GM12891 (cell line): ENCODE results near the gene BCAT1.

Source experiments
- PAX5 ChIP-seq: IDR thresholded peaks from 2 replicates; pipeline ENCODE4 v1.6.1; 2011; ENCODE audit warnings: low read length, moderate library complexity, mild to moderate bottlenecking; ENCODE audit not compliant: insufficient read depth, severe bottlenecking
- POLR2A ChIP-seq: IDR thresholded peaks from 2 replicates; pipeline ENCODE4 v1.6.1; 2011; ENCODE audit warnings: low read depth, low read length, control low read depth
- POLR2AphosphoS5 ChIP-seq: IDR thresholded peaks from 2 replicates; pipeline ENCODE4 v1.6.1; 2011; ENCODE audit warnings: low read depth, low read length, control low read depth
- POU2F2 ChIP-seq: IDR thresholded peaks from 2 replicates; pipeline ENCODE4 v1.6.1; 2011; ENCODE audit warnings: low read depth, mild to moderate bottlenecking, control low read depth, low read length, moderate library complexity
- SPI1 ChIP-seq: IDR thresholded peaks from 2 replicates; pipeline ENCODE4 v1.6.1; 2011; ENCODE audit warnings: low read depth, low read length, control low read depth
- TAF1 ChIP-seq: IDR thresholded peaks from 2 replicates; pipeline ENCODE4 v1.6.1; 2011; ENCODE audit warnings: low read depth, low read length, control low read depth

GRCh38 chr12:24970177-24970576 lies 21.3 kb upstream of the BCAT1 start:
- TF ChIP-seq POLR2AphosphoS5 (no peak), POLR2A (no peak), TAF1 (no peak), SPI1 (no peak), PAX5 (no peak), POU2F2 (no peak)
